ENCODE measurements around the gene SLX9.

SLX9 gene

DNA sequence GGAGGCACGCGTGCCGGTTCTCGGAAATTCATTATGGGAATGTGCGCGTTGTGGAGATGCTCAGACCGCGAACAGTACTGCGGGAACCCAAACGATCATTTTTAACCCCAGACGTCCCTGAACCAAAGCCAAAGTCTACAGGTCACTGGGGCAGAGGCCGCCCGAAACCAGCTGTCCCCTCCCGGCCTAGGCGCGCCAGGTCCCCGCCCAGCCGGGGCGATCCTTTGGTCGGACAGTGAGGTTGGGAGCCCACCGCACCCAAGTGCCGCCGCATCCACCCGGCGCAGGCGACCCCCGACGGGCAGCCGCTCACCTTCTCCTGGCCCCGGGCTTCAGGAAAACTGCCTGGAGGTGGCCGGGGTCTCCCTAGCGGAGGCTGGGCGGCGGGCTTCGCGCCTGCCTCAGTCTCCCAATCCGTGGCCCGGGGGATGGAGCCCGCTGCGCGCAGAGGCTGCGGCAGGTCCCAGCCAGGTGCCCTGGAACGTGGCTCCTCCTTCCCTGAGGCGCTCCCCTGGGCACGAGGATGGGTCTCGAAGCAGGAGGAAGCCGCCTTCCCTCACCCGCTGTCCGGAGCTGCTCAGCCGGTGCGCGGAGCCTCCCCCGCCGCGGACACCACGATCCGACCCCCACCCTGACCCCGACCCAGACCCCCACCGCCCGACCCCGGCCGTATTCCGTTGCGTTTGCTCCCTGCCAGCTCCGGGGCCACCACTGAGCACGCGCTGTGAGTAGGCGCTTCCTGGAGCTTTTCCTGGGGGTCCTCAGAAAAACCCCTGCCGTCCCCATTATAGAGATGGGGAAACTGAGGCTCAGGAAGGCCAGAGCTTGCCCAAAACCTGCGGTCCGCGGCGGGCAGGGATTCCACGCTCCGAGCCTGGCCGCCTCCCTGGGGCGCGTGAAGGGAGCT, 8.1 kb upstream of the SLX9 start:
- no peak for DNase-seq

DNA sequence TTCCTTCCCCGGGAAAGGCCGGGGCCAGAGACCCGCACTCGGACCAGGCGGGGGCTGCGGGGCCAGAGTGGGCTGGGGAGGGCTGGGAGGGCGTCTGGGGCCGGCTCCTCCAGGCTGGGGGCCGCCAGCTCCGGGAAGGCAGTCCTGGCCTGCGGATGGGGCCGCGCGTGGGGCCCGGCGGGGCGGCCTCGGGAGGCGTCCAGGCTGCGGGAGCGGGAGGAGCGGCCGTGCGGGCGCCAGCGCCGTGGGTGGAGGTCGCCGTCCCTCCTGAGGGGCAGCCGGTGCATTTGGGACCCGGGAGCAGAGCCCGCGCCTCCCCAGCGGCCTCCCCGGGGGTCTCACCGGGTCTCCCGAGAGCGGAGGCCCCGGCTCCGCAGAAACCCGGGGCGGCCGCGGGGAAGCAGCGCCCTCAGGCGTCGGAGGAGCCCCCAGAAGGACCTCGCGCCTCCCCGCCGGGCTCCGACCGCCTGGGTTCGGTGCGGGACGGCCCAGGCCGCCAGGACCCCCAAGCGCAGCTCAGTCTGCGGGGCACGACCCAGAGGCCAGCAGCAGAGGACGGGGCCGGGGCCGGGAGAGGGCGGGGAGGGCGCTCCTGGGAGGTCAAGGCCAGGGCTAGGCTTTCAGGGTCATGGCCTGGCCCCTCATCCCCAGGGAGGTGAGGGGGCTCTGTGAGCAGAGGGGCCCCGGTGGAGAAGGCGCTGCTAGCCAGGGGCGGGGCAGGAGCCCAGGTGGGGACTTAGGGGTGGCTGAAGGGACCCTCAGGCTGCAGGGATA, 7.2 kb upstream of the SLX9 start:
- DNase-seq: no peak

DNA sequence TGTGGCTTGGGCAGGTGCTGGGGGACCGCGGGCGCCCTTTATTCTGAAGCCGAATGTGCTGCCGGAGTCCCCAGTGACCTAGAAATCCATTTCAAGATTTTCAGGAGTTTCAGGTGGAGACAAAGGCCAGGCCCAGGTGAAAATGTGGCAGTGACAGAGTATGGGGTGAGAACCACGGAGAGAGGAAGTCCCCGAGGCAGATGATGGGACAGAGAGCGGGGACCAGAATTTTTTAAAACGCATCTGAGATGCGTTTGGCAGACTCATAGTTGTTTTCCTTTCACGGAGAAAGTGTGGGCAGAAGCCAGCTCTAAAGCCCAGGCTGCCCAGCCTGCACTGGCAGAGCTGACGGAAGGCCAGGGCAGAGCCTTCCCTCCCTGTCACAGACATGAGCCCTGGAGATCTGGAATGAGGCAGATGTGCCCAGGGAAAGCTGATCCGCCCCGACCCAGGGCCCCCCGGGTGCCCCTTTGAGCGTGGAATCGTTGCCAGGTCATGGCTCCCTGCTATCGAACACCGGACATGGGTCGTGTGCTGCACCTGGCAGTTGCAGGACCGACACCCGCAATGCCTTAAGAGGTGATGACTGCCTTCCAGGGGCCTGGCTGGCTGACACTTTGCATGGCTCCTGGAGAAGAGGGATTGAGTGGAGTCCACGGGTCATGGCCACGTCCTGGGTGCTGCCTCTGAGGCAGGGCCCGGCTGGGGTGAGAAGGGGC, 6.5 kb upstream of the SLX9 start:
- no peak for DNase-seq

DNA sequence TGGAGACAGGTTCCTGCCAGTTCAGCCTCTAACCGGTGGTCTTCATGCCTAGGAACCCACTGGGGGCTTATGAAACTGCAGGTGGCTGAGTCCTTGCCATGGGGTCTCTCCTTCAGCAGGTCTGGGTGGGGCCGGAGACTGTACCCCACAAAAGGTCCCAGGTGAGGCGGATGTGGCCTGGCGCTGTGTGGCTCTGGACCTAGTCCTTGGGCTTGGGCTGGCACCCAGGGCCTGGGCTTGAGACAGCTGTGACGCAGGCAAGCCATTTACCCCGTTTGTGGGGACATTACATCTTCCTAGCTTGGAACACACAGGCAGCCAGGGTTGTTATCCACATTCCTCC, 5.9 kb upstream of the SLX9 start:
- no peak for DNase-seq

DNA sequence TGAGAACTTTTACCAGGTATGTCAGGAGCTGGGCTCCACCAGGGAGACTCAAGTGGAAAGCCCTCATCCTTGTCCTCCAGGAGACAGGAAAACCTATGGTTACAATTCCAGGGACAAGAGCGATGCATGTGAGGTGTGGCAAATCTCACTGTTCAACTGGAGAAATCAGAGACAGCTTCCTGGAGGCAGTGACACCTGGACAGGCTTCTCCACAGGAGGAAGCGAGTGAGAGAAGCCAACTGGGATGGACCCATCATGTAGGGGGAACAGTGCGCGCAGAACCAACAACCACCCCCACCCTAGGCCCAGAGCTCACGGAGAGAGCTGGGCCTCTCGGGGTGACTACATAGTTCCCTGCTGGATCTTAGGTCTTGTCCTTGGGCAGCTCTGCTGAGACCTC, 5.6 kb upstream of the SLX9 start:
- DNase-seq: no peak

DNA sequence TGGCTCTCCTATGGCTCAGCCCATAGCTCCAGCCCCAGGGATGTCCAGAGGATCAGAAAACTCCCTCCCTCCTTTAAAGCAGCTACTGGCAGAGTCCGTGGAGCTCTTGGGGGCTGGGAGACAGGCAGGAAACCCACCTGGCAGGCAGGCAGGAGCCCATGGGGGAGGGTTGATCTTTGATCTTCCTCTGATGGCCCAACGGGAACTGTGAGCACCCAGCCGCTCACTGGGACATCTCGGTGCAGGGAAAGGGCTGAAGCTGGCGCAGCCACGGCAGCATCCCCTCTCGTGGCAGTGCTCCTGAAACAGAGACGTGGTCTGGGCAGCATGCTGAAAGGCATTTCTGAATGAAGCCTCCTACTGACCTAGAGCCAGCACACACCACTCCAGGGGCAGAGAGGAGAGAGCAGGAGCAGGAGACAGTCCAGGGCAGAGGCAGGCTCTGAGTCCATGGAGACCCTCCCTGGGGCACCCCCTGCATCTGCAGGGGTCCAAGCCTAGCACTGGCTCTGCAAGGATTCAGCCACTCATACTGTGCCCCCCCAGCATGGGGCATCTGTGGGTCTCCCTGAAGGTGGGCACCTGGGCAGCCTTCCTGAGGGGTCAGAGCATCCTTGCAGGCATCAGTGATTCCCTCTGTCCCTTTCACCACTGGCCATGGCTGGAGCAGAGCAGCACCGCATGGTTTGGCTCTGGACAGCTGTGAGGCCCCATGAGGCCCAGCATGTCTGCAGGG, 4.9 kb upstream of the SLX9 start:
- DNase-seq: no peak

DNA sequence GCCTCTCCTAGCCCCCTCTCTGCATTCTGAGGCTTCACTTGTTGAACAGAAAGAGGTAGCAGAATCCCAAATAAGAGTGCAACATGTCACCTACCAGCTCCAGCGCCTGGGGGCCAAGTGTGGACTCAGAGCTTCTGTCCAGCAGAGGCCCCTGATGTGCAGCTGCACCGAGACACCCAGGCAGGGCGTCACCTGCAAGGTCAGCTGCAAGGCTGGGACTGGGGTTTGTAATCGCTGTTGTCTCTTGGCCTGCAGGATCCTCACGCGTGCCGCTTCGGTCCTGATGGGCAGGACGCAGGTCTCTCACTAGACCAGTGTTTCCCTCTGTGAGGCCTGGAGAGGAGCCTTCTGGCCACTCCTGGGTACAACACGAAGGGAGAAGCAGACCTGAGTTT, 4.3 kb upstream of the SLX9 start:
- DNase-seq: no peak

DNA sequence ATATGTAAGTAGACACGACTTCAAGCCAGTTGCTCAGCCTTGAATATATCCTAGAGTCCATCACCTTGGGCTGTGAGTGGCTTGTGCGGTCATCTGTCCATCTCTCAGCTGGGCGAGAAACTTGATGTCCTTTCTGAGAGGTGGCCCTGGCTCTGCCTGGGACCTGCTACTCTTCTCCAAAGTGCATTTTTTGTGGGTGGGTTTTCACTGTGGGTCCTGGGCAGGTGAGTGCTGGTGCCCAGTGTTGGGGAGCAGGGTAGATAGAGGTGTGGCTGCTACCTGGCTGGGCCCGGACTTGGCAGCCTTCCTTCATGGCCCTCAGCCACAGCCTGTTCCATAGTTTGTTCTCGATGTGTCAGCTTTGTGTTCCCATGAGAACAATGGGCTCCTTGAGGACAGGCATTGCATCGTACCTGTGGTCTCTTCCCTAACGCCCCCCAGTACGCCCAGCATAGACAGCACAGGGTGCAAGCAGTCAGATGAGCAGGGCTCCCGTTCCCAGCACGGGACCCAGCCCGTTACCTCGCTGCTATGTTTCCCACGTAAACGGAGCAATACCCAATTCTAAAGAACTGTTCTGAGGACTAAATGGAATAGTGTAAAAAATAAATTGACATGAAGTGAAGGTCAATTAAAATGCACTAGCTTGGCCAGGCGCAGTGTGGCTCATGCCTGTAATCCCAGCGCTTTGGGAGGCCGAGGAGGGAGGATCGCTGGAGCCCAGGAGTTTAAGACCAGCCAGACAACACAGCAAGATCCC, 877 bp upstream of the SLX9 start:
- no peak for DNase-seq

DNA sequence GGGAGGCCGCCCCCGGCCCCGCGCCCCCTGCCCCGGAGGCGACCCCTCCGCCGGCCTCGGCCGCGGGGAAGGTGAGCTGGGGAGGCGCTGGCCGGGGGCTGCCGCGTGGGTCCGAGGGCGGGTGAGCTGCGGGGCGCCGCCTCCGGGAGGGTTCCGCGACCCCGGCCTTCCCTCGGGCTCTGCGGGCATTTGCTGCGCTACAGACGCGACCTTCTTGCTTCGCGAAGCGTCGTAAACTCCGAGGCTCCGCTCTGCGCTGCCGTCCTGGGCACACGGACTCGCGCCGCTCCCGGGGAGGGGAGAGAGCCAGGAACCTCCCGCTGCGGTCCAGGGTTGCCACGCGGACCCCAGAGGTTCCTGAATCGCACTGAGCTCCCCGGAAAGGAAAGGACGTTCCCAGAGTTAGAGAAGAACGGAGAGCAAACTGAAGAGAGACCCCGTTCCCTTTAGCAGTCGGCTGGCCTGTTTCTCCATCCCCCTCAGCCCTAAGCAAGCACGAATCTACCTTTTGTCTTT, 345 bp downstream of the SLX9 start:
- DNase-seq: no peak

DNA sequence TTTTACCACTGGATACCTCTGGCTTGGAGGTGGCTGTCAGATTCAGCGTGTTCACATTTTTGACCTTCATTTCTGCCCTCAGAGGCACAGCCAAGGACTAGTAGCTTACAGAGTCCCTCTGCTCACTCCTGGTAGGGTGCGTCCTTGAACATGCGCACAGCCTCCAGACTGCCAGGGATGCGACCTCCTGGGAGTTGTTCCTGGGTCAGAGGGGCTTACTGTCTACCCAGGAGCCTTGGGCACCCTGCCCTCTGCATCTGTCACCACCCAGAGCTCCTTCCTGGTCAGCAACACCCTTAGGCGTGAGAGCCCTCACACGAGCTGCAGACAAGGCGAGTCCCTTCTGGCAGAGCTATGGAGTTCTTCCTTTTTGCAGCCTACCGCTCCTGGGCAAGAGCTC, 1.7 kb downstream of the SLX9 start:
- DNase-seq: no peak

DNA sequence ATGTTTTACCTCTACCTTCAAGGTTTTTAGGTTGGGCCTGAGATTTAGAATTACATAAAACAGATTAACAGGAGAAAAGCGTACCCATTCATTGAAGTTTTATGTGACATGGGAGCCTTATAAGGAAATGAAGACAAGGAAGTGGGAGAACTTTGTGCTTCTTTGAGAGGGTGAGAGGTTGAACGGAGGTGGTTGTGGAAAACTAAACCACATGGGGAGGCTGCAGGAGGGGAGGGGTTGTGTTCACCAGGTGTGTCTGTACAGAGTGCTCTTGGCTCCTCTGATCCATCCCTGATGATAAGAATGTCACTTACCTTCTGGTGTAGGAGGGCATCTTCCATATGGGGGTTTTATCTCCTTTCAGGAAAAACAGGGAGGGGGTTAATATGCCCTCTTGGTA, 2.7 kb downstream of the SLX9 start:
- no peak for DNase-seq

DNA sequence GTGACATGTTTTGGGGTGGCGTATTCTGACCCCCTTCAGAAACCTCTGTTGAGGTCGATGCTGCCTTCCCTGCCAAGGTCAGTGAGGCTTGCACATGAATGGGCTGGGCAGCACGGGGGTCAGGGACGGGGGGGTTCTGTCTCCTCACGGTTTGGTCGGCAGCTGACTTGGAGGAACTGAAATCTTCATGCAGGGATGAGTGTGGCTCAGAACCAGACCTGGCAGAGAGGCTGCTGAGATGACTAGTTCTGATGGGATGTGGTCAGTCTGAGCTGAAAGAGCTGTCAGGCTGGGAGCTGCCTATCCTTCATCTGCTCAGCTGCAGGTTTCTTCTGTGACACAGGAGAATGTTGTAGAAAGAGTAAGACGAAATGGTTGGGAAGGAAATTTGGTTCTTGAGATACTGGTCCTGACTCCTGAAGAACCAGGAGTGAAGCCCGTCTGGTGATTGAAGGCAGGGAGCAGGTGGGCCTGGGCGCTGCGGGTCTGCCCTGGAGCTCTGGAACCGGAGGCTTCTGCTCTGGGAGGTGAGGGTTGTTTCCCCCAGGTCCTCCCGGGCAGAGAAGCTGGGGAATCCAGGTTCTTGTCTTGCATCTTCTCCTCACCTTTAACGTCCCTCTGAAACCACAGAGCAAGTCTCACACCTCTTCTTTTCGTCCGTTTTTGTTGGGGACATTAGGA, 3.3 kb downstream of the SLX9 start:
- DNase-seq: no peak

DNA sequence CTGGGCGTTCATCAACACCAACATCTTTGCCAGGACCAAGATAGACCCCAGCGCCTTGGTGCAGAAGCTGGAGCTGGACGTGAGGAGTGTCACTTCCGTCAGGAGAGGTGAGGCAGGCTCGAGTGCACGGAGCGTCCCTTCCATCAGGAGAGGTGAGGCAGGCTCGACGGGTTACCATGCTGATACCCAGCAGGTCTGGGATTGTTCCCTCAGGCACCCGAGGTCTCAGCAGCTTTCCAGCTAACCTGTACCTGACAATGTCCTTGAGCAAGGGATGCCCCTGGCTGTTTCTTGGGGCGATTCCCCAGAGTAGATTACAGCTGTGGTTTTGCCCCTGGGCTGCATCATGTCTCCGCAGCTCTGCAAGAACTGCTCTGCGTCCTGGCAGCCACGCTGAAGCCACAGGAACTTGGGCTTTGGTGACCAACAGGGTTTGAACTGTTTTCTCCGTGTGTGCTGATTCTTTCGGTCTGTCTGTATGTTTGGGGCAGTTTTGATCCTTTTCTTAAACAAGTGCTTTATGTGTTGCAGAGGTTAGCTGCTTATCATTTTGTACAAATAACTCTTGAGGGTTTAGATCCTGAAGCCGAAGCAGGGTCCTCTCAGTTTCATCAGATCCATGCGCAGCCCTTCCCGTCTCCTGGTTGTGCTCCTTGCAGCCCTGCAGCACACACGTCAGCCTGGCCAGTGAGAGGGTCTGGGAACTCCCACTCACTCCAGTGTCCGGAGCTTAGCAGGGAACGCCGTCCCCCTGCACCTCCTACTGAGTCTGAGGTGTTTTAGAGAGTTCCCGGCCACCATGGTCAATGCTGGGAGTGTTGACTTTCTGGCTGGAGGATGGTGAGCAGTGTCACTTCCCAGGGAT, 4.1 kb downstream of the SLX9 start:
- no peak for DNase-seq

DNA sequence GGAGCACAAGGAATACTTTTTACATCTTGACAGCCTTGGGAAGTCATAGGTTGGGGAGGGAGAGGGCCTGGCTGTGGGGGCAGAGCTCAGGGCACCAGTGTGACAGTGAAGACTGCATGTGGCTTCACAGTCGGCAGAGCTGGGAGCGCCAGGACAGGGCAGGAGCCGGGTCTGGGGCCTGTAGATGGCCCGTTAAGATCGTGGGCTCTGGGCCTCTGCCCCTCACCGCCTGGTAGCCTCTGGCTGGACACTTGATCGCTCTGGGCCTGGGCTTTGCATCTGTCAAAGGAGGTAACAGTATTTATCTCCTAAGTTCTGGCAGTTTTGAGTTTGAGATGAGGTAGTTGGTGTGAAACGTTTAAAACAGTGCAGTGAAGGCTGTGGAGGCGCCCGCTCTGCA, 4.8 kb downstream of the SLX9 start:
- no peak for DNase-seq

DNA sequence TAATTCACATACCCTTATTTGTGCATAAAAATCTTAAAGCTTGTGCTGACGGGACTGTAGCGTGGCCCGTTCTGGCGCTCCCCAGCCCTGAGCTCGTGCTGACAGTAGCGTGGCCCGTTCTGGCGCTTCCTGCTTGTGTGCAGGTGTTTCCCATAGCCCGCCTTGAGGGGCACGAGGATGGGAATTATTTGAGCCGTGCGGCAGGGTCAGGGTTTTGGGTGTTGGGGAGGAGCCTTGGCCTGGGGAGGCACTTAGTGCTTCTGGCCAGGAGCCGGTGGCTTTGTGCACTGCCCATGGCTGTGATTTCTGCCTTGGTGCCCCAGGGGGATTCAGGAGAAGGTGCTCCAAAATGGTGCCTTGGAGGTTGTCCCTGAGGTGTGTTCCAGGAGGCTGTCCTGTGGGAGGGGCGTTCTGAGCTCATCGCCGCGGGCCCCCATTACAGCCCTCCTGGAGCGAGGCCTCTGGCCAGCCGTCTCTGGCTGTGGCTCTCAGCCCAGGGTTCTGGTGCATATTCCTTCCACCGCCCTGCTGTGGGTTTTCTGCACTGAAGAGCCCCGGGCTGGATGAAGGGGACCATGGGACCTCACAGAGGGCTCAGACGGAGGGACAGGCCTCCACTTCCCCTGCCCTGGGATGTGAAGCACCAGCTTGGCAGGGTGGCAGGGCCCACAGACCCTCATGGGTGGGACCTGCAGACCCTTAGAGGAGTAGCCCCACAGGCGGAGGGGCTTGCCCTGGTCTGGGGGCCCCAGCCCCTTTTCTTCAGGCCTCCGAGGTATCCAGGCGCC, 6.6 kb downstream of the SLX9 start:
- DNase-seq: no peak

DNA sequence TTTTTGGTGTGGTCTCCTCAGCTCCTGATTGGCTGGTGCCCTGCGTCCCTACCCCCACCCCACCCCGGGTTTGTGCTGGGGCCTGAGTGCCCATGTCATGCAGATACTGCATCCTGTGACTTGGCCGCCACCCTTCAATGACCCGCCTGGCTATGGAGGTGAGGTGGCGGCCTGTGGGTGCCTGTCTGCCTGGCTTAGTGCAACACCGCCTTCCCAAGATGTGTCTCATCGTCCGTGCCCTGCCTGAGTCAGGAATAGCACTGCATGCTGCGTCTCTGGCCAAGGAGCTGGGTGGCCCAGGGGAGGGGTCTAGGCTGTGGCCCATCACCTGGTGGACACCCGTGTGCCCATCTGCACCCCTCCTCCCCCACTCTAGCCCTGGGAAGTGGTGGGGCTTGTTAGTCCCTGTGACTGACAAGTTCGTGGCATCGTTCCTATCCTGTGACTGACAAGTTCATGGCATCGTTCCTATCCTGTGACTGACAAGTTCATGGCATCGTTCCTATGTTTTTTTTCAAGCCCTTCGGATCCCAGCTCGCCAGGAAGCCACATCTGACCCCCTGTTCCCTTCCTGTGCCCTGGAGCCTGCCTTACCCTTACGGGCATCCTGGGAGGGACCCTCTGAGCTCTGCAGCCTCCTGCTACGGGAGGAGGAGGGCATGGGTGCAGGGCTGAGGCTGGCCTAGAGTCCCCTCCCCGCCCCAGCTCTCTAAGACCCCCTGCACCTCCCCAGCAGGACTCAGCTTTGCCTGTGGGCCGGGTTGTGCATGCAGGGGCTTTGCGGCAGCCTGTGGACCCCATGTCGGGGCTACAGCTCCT, 7.5 kb downstream of the SLX9 start:
- no peak for DNase-seq

DNA sequence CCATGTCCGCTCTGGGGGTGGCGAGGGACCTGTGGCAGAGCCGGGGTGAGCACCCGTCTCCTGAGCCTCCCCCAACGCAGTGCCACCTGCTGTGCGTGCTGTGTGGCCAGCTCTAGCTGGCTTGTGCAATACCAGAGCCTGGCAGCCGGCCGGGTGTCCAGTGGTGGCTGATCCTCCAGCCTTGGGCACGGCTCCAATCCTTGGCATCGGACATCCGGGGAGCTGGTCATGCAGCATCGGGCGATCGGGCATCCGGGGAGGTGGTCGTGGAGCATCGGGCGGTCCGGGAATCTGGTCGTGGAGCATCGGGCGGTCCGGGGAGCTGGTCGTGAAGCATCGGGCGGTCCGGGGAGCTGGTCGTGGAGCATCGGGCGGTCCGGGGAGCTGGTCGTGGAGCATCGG, 8.1 kb downstream of the SLX9 start:
- DNase-seq: no peak

DNA sequence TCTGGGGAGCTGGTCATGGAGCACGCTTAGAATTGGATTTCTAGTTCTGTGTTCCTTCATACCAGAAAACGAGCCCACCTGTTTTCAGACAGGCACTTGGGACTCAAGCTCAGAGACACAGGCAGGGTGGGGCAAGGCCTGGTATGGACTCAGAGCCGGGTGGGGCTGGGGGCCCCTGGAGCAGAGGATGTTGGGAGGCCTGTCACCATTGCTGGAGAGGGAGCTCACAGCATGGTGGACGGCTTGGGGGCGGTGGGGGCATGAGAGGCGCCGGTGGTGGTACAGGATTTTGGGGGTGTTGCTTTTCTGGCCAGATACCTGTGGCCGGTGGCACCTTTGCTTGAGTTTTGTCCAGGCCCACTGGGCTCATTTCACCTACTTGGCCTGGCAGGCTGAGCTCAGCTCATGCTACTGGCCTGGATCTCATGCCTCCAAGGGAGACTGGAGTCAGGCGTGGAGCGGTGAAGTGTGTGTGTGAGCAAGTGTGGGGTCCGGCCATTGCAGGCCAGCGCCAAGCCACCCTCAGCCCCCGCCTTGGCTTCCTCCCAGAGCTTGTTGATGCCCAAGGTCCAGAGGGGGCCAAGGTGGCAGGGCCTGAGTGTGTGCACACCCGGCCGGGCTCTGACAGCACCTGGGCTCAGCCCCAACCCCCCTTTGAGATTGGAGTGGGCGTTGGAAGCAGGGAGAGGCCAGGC, 8.7 kb downstream of the SLX9 start:
- no peak for DNase-seq
